ENCODE data around the gene IGIP.

DNA sequence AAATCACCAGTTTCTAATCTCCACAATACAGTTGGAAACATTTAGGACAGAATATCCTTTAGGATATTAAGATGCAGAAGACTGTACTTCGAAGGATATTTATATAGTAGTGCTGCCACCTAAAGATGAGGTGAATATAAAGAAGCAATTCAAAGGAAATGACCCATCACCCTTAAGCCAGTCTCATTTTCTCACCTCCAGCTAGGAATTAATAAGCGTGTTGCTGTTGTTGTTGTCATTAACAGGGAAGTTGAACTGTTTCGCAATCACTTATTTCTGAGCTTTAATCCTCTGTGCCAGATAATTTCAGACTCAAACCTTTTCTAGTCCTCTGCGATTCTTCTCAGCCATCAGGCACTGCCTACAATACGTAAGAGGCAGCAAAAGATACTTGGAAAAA, 19.6 kb upstream of the IGIP start:
- TF ChIP-seq, protein P1, sequence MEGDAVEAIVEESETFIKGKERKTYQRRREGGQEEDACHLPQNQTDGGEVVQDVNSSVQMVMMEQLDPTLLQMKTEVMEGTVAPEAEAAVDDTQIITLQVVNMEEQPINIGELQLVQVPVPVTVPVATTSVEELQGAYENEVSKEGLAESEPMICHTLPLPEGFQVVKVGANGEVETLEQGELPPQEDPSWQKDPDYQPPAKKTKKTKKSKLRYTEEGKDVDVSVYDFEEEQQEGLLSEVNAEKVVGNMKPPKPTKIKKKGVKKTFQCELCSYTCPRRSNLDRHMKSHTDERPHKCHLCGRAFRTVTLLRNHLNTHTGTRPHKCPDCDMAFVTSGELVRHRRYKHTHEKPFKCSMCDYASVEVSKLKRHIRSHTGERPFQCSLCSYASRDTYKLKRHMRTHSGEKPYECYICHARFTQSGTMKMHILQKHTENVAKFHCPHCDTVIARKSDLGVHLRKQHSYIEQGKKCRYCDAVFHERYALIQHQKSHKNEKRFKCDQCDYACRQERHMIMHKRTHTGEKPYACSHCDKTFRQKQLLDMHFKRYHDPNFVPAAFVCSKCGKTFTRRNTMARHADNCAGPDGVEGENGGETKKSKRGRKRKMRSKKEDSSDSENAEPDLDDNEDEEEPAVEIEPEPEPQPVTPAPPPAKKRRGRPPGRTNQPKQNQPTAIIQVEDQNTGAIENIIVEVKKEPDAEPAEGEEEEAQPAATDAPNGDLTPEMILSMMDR (IDR thresholded peaks at IDR 0.05) = no peak
- no peak for TF ChIP-seq POLR2A (IDR thresholded peaks at IDR 0.05)

Data from testis (tissue), 2 donors.